ENCODE results near the gene S1PR4.

Gene S1PR4, protein sequence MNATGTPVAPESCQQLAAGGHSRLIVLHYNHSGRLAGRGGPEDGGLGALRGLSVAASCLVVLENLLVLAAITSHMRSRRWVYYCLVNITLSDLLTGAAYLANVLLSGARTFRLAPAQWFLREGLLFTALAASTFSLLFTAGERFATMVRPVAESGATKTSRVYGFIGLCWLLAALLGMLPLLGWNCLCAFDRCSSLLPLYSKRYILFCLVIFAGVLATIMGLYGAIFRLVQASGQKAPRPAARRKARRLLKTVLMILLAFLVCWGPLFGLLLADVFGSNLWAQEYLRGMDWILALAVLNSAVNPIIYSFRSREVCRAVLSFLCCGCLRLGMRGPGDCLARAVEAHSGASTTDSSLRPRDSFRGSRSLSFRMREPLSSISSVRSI

DNA sequence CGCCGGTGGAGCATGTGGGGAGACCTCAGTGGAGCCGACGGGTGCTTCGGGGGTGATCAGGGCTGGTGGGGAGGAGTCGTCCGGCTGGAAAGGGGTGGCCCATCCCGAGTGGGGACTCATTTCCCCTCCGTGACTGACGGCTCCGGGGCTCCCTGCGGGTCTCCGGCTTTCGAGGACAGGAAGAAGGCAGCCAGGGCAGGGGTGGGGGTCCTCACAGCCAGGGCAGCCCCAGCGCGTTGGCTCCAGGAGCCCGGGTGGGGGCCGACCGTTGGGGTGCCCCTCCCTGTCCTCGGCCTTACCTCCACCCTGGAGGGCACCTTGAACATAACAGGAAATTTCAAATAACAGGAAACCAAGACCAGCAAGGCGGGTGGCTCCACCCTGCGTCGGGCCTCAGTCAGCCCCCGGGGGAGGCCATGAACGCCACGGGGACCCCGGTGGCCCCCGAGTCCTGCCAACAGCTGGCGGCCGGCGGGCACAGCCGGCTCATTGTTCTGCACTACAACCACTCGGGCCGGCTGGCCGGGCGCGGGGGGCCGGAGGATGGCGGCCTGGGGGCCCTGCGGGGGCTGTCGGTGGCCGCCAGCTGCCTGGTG lies at the start of gene S1PR4:
S1PR4 (plus strand) TSS at position 393 of the 596 bp plus-strand sequence; CDS start at position 417, 24 bp downstream.
- H3K27ac ChIP-seq (ENCODE audit: low read depth, low read length) = no peak within 1 kb of the TSS
- no peaks in the 10 kb centered on the region for H3K4me1 ChIP-seq (ENCODE audit: control insufficient read depth, insufficient read depth, low read length)
- H3K27me3 ChIP-seq (ENCODE audit: control insufficient read depth, insufficient read depth, low read length) = no peaks in the 10 kb centered on the region
- no peaks in the 10 kb centered on the region for H3K36me3 ChIP-seq (ENCODE audit: control insufficient read depth, insufficient read depth, low read length)
- H3K9me3 ChIP-seq (ENCODE audit: control insufficient read depth, insufficient read depth, low read depth, low read length) = no peaks in the 10 kb centered on the region
- no peak within 1 kb of the TSS for H3K4me3 ChIP-seq (ENCODE audit: low read depth, low read length)
- no peak within 1 kb of the TSS for H3K9ac ChIP-seq (ENCODE audit: low read length)

DNA sequence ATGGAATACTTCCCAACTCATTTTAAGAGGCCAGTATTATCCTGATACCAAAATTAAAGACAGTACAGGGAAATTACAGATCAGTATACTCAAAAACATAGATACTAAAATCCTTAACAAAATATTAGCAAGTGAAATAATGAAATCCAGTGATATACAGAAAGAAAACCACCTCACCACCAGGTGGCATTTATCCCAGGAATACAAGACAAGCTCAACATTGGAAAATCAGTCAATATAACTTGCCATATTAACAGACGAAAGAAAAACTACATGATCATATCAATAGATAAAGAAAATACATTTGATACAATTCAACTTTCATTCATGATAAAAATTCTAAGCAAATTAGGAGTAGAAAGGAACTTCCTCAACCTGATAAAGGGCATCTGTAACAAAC lies 49.5 kb upstream of the S1PR4 start:
- Histone ChIP-seq H3K27me3 (ENCODE audit: control insufficient read depth, insufficient read depth, low read length) (no peaks in the 10 kb centered on the region), H3K36me3 (ENCODE audit: control insufficient read depth, insufficient read depth, low read length) (no peaks in the 10 kb centered on the region), H3K27ac (ENCODE audit: low read depth, low read length) (no peak overlapping the region), H3K9me3 (ENCODE audit: control insufficient read depth, insufficient read depth, low read depth, low read length) (no peaks in the 10 kb centered on the region), H3K4me1 (ENCODE audit: control insufficient read depth, insufficient read depth, low read length) (peaks cover 5% of the 10 kb centered on the region), H3K9ac (ENCODE audit: low read length) (no peak overlapping the region), H3K4me3 (ENCODE audit: low read depth, low read length) (no peak overlapping the region)

DNA sequence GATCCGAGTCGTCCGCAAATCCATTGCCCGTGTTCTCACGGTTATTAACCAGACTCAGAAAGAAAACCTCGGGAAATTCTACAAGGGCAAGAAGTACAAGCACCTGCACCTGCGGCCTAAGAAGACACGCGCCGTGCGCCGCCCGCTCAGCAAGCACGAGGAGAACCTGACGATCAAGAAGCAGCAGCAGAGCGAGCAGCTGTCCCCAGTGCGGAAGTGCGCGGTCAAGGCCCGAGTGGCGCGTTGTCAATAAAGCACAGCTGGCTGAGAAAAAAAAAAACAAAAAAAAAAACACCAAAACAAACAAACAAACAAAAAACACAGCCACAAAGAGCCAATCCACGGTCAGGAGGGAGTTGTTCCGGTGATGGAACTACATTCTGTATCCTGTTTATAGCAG lies 47.4 kb upstream of the S1PR4 start:
- no peaks in the 10 kb centered on the region for H3K36me3 ChIP-seq (ENCODE audit: control insufficient read depth, insufficient read depth, low read length)
- no peak overlapping the region for H3K9ac ChIP-seq (ENCODE audit: low read length)
- no peaks in the 10 kb centered on the region for H3K9me3 ChIP-seq (ENCODE audit: control insufficient read depth, insufficient read depth, low read depth, low read length)
- no peaks in the 10 kb centered on the region for H3K27me3 ChIP-seq (ENCODE audit: control insufficient read depth, insufficient read depth, low read length)
- H3K27ac ChIP-seq (ENCODE audit: low read depth, low read length) = no peak overlapping the region
- H3K4me3 ChIP-seq (ENCODE audit: low read depth, low read length) = no peak overlapping the region
- H3K4me1 ChIP-seq (ENCODE audit: control insufficient read depth, insufficient read depth, low read length) = peaks cover 5% of the 10 kb centered on the region

DNA sequence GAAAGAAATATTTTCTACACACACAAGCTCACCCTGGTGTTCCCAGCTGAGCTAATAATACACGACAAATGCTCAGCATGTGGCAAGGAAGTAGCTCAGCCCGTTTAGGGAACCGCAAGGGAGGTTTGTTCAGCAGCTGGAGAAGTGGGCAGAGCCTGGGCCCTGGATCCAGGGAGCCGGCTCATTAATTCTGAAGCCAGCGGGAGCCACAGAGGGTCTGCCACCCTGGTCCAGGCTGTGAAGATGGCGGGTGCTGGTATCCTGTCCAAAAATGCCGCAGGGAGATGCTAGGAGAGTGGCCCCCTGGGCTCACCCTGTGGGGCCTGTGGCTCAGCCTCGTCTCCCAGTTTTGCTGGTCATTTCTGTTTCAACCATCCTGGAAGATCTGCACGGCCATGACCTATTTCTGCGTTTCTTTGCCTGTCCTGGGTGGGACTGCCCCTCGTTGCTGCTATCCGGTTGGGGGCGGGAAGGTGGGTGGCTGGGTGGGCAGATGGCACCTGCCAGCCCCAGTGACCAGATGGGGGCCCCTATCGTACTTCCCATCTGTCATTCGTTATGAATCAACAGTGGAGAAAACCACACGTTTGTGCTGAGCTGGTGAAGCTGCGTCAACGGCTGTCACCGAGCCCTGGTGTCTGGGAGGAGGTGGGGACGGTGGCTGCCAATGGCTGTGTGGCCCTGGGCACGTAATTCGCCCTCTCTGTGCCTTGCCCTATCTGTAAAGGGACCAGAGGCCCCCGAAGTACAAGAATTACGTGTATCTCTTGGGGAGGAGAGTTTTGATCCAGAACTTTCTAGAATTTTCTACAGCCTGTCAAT lies 45.4 kb upstream of the S1PR4 start:
- Histone ChIP-seq H3K27ac (ENCODE audit: low read depth, low read length) (no peak overlapping the region), H3K4me1 (ENCODE audit: control insufficient read depth, insufficient read depth, low read length) (peaks cover 5% of the 10 kb centered on the region), H3K9ac (ENCODE audit: low read length) (no peak overlapping the region), H3K4me3 (ENCODE audit: low read depth, low read length) (no peak overlapping the region), H3K9me3 (ENCODE audit: control insufficient read depth, insufficient read depth, low read depth, low read length) (no peaks in the 10 kb centered on the region), H3K36me3 (ENCODE audit: control insufficient read depth, insufficient read depth, low read length) (no peaks in the 10 kb centered on the region), H3K27me3 (ENCODE audit: control insufficient read depth, insufficient read depth, low read length) (no peaks in the 10 kb centered on the region)

DNA sequence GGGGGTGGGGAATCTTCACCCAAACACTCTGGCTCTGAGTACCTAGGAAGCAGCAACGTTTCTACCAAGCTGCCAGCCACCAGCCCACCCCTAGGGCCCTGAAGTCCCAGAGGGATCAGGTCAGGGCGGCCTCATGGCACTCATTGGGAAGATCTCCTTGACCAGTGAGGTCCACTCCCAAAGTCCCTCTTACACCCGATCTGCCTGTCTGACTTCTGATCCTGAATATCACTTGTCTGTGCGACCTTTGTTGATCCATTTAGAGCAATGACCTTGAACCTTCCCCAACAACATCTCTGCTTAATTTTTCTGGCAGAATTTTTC lies 44.8 kb upstream of the S1PR4 start:
- Histone ChIP-seq H3K9me3 (ENCODE audit: control insufficient read depth, insufficient read depth, low read depth, low read length) (no peaks in the 10 kb centered on the region), H3K4me1 (ENCODE audit: control insufficient read depth, insufficient read depth, low read length) (peaks cover 5% of the 10 kb centered on the region), H3K9ac (ENCODE audit: low read length) (no peak overlapping the region), H3K4me3 (ENCODE audit: low read depth, low read length) (no peak overlapping the region), H3K27me3 (ENCODE audit: control insufficient read depth, insufficient read depth, low read length) (no peaks in the 10 kb centered on the region), H3K36me3 (ENCODE audit: control insufficient read depth, insufficient read depth, low read length) (no peaks in the 10 kb centered on the region), H3K27ac (ENCODE audit: low read depth, low read length) (no peak overlapping the region)

DNA sequence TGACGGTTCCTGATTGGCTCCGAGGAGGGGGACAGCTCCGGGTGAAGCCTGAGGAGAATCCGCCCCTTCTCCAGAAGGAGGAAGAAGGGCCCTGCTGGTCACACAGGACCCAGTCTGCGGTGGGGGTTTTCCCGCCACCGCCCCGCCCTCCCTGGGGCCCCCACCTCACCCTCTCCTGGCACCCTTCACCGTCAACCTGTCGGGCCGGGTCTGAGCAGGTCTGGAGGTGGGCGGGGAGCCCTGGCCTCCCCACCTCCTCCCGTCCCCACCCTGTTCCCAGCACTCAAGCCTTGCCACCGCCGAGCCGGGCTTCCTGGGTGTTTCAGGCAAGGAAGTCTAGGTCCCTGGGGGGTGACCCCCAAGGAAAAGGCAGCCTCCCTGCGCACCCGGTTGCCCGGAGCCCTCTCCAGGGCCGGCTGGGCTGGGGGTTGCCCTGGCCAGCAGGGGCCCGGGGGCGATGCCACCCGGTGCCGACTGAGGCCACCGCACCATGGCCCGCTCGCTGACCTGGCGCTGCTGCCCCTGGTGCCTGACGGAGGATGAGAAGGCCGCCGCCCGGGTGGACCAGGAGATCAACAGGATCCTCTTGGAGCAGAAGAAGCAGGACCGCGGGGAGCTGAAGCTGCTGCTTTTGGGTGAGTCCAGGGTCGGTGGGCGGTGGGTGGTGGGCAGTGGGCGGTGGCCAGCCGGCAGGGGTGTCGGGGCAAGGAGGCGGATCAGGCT lies 42.4 kb upstream of the S1PR4 start, which contains the start of gene GNA15:
GNA15 (plus strand) TSS at position 73 of the 723 bp plus-strand sequence; CDS start at position 491, 418 bp downstream.
- Histone ChIP-seq H3K4me1 (ENCODE audit: control insufficient read depth, insufficient read depth, low read length) (peaks cover 5% of the 10 kb centered on the region), H3K36me3 (ENCODE audit: control insufficient read depth, insufficient read depth, low read length) (no peaks in the 10 kb centered on the region), H3K9me3 (ENCODE audit: control insufficient read depth, insufficient read depth, low read depth, low read length) (no peaks in the 10 kb centered on the region), H3K27ac (ENCODE audit: low read depth, low read length) (no peak within 1 kb of the TSS), H3K27me3 (ENCODE audit: control insufficient read depth, insufficient read depth, low read length) (no peaks in the 10 kb centered on the region), H3K9ac (ENCODE audit: low read length) (no peak within 1 kb of the TSS), H3K4me3 (ENCODE audit: low read depth, low read length) (no peak within 1 kb of the TSS)

DNA sequence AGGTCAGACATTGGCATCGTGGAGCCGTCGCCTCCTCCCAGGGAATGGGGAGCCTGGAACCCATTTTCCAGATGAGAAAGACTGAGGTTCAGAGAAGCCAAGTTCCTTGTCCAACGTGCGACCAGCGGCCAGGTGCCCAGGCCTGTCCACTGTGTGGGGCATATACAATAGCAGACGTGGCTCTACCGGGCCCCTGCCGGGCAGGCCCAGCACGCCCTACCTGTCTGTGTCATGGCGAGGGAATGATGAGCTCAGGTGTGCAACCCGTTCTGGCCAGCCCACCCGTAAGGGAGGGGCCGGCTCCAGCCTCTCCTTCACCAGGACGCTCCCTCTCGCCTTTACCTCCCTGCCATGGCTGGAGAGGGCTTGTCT lies 41.9 kb upstream of the S1PR4 start:
- H3K4me1 ChIP-seq (ENCODE audit: control insufficient read depth, insufficient read depth, low read length) = peaks cover 5% of the 10 kb centered on the region
- H3K4me3 ChIP-seq (ENCODE audit: low read depth, low read length) = no peak overlapping the region
- H3K9me3 ChIP-seq (ENCODE audit: control insufficient read depth, insufficient read depth, low read depth, low read length) = no peaks in the 10 kb centered on the region
- no peak overlapping the region for H3K9ac ChIP-seq (ENCODE audit: low read length)
- H3K27ac ChIP-seq (ENCODE audit: low read depth, low read length) = no peak overlapping the region
- no peaks in the 10 kb centered on the region for H3K27me3 ChIP-seq (ENCODE audit: control insufficient read depth, insufficient read depth, low read length)
- no peaks in the 10 kb centered on the region for H3K36me3 ChIP-seq (ENCODE audit: control insufficient read depth, insufficient read depth, low read length)

DNA sequence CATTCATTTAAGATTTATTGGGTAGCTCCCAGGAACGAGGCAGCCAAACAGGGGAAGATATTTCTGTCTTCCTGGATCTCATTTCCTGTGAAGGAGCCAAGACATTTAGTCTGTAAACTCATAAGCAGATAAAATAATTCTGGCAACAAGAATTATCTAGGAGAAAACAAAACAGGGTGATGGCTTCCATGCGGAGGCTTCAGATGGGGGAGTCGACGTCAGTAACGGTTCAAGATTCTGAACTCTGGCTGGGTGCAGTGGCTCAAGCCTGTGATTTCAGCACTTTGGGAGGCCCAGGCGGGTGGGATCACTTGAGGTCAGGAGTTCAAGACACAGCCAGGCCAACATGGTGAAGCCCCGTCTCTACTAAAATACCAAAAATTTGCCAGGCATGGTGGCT lies 41.5 kb upstream of the S1PR4 start:
- no peak overlapping the region for H3K27ac ChIP-seq (ENCODE audit: low read depth, low read length)
- H3K27me3 ChIP-seq (ENCODE audit: control insufficient read depth, insufficient read depth, low read length) = no peaks in the 10 kb centered on the region
- peaks cover 5% of the 10 kb centered on the region for H3K4me1 ChIP-seq (ENCODE audit: control insufficient read depth, insufficient read depth, low read length)
- H3K9me3 ChIP-seq (ENCODE audit: control insufficient read depth, insufficient read depth, low read depth, low read length) = no peaks in the 10 kb centered on the region
- no peak overlapping the region for H3K4me3 ChIP-seq (ENCODE audit: low read depth, low read length)
- H3K36me3 ChIP-seq (ENCODE audit: control insufficient read depth, insufficient read depth, low read length) = no peaks in the 10 kb centered on the region
- no peak overlapping the region for H3K9ac ChIP-seq (ENCODE audit: low read length)

DNA sequence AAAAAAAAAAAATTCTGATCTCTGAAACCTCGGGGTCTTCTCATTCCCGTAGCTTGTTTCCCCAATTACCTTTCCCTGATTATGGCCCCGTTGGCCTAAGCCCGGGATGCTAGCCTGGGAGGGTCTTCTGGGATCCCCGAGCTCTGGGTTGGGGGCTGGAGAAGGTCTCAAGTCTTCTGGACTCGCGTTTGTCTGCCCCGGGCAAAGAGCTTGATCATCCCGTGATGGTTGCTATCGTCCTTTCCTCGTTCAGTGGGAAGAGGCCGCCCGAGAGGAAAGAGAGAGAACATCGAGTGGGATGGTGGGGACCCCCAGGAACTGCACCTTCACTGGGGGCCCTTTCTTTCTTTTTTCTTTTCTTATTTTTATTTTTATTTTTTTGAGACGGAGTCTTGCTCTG lies 40.3 kb upstream of the S1PR4 start:
- H3K36me3 ChIP-seq (ENCODE audit: control insufficient read depth, insufficient read depth, low read length) = no peaks in the 10 kb centered on the region
- H3K27me3 ChIP-seq (ENCODE audit: control insufficient read depth, insufficient read depth, low read length) = no peaks in the 10 kb centered on the region
- no peaks in the 10 kb centered on the region; the same call in 1 of the 2 replicates for H3K4me1 ChIP-seq (ENCODE audit: control insufficient read depth, insufficient read depth, low read length)
- no peak overlapping the region for H3K9ac ChIP-seq (ENCODE audit: low read length)
- no peak overlapping the region for H3K27ac ChIP-seq (ENCODE audit: low read depth, low read length)
- H3K4me3 ChIP-seq (ENCODE audit: low read depth, low read length) = no peak overlapping the region
- H3K9me3 ChIP-seq (ENCODE audit: control insufficient read depth, insufficient read depth, low read depth, low read length) = no peaks in the 10 kb centered on the region

DNA sequence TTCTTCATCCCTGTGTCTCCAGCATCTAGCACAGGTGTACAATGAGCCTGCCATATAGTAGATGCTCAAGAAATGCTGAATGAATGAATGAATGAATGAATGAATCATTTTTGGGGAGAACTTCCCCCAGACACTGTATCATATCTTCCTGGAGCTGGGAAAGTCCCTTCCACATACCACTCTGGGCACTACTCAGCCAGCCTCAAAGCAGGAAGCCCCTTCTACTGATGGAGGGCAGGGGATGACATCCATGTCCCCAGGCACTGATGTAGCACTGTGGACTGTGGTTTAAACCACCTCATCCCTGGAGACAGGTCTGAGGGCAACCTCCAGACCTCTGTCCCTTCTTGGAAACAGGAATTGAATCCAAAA lies 37.9 kb upstream of the S1PR4 start:
- no peaks in the 10 kb centered on the region for H3K27me3 ChIP-seq (ENCODE audit: control insufficient read depth, insufficient read depth, low read length)
- no peaks in the 10 kb centered on the region for H3K9me3 ChIP-seq (ENCODE audit: control insufficient read depth, insufficient read depth, low read depth, low read length)
- no peak overlapping the region for H3K27ac ChIP-seq (ENCODE audit: low read depth, low read length)
- H3K4me1 ChIP-seq (ENCODE audit: control insufficient read depth, insufficient read depth, low read length) = no peaks in the 10 kb centered on the region
- H3K9ac ChIP-seq (ENCODE audit: low read length) = no peak overlapping the region
- no peaks in the 10 kb centered on the region for H3K36me3 ChIP-seq (ENCODE audit: control insufficient read depth, insufficient read depth, low read length)
- no peak overlapping the region for H3K4me3 ChIP-seq (ENCODE audit: low read depth, low read length)
